ENCODE measurements around the gene BMPR1B. TPM values are rescaled to one million over a fixed set of nuclear protein-coding genes. Genes with fewer than 3 reads are reported as not detected.

The BMPR1B gene
- total RNA-seq, 1 experiment from 2014 or later: 0.35 TPM

GRCh38 chr4:94852616-94853015 lies 94.9 kb downstream of the BMPR1B start:
- Histone ChIP-seq H3K56ac (ENCODE audit: insufficient read length, low read depth, low read length) (no peak overlapping the region), H3K79me1 (ENCODE audit: insufficient read depth, low read depth, low read length, poor library complexity, severe bottlenecking) (no peaks in the 10 kb centered on the region), H3K4me1 (ENCODE audit: insufficient read depth, low read length) (no peaks in the 10 kb centered on the region), H4K91ac (ENCODE audit: insufficient read length, low read depth, low read length) (no peak overlapping the region), H3K18ac (ENCODE audit: insufficient read length, low read depth, low read length) (no peak overlapping the region), H3K23ac (ENCODE audit: insufficient read length, low read depth, low read length) (no peak overlapping the region), H4K5ac (ENCODE audit: insufficient read length, low read depth, low read length) (no peak overlapping the region), H3K14ac (ENCODE audit: insufficient read depth, low read length) (no peak overlapping the region), H2BK5ac (ENCODE audit: insufficient read length, low read length) (no peak overlapping the region), H2BK12ac (ENCODE audit: insufficient read length, low read depth, low read length) (no peak overlapping the region), H2AFZ (ENCODE audit: low read length) (no peak overlapping the region), H4K20me1 (ENCODE audit: control insufficient read depth, insufficient read depth, insufficient read length) (no peaks in the 10 kb centered on the region), H3K9ac (ENCODE audit: extremely low read depth, insufficient read length, low read length) (no peak overlapping the region), H3K4me2 (ENCODE audit: insufficient read depth, insufficient read length, low read length) (no peak overlapping the region), H2AK5ac (ENCODE audit: insufficient read length, low read length) (no peak overlapping the region), H3T11ph (ENCODE audit: low read length) (no peak overlapping the region), H3K27ac (ENCODE audit: insufficient read length, low read depth, low read length) (no peak overlapping the region), H3K79me2 (ENCODE audit: insufficient read depth, low read length) (no peaks in the 10 kb centered on the region), H2BK15ac (ENCODE audit: low read depth, low read length) (no peak overlapping the region), H3K27me3 (ENCODE audit: insufficient read depth, low read length) (no peaks in the 10 kb centered on the region), H4K8ac (replicated peaks; ENCODE audit: insufficient read length, low read depth, low read length) (no peak overlapping the region), H3K23me2 (ENCODE audit: insufficient read length, low read depth, low read length, poor library complexity, severe bottlenecking) (no peaks in the 10 kb centered on the region), H2BK20ac (ENCODE audit: low read depth, low read length, poor library complexity, severe bottlenecking) (no peak overlapping the region), H2BK120ac (ENCODE audit: low read depth, low read length, poor library complexity, severe bottlenecking) (no peak overlapping the region), H3K4ac (ENCODE audit: low read depth, low read length) (no peak overlapping the region), H3K9me3 (ENCODE audit: control insufficient read depth, low read depth, low read length) (no peaks in the 10 kb centered on the region)
- Mint-ChIP-seq H3K36me3 (ENCODE audit: insufficient read depth in 1 of 3, low read depth in 3 of 3) (no peaks in the 10 kb centered on the region), H3K4me1 (peaks cover 0 to 10% of the 10 kb centered on the region in 2 experiments; a peak in 3 of 4 replicates), H3K27me3 (ENCODE audit: low read depth) (no peaks in the 10 kb centered on the region), H3K9me3 (no peaks in the 10 kb centered on the region), H3K4me3 (no peak overlapping the region), H3K27ac (no peak overlapping the region)
- whole genome bisulfite sequencing (ENCODE audit: extremely low coverage, insufficient read length, low lambda C conversion rate): no CpG with 5 or more reads among the region's 1 CpG
- TF ChIP-seq, protein P1, sequence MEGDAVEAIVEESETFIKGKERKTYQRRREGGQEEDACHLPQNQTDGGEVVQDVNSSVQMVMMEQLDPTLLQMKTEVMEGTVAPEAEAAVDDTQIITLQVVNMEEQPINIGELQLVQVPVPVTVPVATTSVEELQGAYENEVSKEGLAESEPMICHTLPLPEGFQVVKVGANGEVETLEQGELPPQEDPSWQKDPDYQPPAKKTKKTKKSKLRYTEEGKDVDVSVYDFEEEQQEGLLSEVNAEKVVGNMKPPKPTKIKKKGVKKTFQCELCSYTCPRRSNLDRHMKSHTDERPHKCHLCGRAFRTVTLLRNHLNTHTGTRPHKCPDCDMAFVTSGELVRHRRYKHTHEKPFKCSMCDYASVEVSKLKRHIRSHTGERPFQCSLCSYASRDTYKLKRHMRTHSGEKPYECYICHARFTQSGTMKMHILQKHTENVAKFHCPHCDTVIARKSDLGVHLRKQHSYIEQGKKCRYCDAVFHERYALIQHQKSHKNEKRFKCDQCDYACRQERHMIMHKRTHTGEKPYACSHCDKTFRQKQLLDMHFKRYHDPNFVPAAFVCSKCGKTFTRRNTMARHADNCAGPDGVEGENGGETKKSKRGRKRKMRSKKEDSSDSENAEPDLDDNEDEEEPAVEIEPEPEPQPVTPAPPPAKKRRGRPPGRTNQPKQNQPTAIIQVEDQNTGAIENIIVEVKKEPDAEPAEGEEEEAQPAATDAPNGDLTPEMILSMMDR (conservative IDR thresholded peaks at IDR 0.05): no peak
- DNase-seq: no peak

Measured in H9 (cell line).